GM12878 (cell line): ENCODE results near the gene BRD3. TPM values are rescaled to one million over a fixed set of nuclear protein-coding genes. Genes with fewer than 3 reads are reported as not detected.

Experiments used
- ATAC-seq: fragments of 200-7000 bp; cut with Tn5 transposase; 3 replicates; pipeline ENCODE4 v1.9.1; 2020; ENCODE audit warnings: mild to moderate bottlenecking, moderate library complexity
- BruUV-seq: library from RNA; stranded (reverse); fragments of 400-500 nt; replicated peaks from 2 replicates; lab custom pipeline; 2021; lab: Mats Ljungman, UMichigan
- CTCF ChIA-PET: fragments of 300-600 bp; sonication (Branson Sonifier 250); formaldehyde crosslinking; extraction: SDS; loops from one replicate; lab custom pipeline; 2021; ENCODE audit warnings: inconsistent platforms; lab: Yijun Ruan, JAX
- POLR2A ChIA-PET: fragments of 350-600 bp; formaldehyde crosslinking; extraction: SDS; loops from one replicate; lab custom pipeline; 2021; ENCODE audit warnings: inconsistent platforms; lab: Charles Lee
- RAD21 ChIA-PET: fragments of 300-600 bp; sonication (Branson Sonifier 250); formaldehyde crosslinking; loops from one replicate; lab custom pipeline; 2023; ENCODE audit warnings: antibody characterized with exemption; ENCODE audit not compliant: unreplicated experiment; lab: Charles Lee
- SMC1A ChIA-PET: fragments of 300-600 bp; sonication (Branson Sonifier 250); formaldehyde crosslinking; loops from one replicate; lab custom pipeline; 2023; ENCODE audit not compliant: unreplicated experiment, uncharacterized antibody; lab: Charles Lee
- DNase-seq: peaks from one replicate; pipeline ENCODE4 v3.0.0-alpha.2; 2011; ENCODE audit warnings: low read depth, low spot score
- FAIRE-seq: peaks from 3 replicates; lab custom pipeline; 2011; peaks lifted over from hg19 to GRCh38; lab: Jason Lieb, UNC
- H2AFZ ChIP-seq: 2 replicates; pipeline ENCODE4 v1.6.0; 2011; ENCODE audit warnings: low read depth, low read length, control low read depth; ENCODE audit not compliant: control insufficient read depth
- H3K27ac ChIP-seq: 2 replicates; pipeline ENCODE4 v1.5.1; 2011; ENCODE audit warnings: control low read depth; ENCODE audit not compliant: control insufficient read depth, insufficient read depth
- H3K27me3 ChIP-seq, 2 experiments: replicated peaks in 1 of 2; 2 replicates each; pipeline versions ENCODE4 v1.6.0 to v1.6.1; 2011; ENCODE audit warnings: low read length in 1 of 2; ENCODE audit not compliant: control insufficient read depth in 2 of 2, insufficient read depth in 2 of 2
- H3K36me3 ChIP-seq, 2 experiments: 2 replicates each; pipeline ENCODE4 v1.5.1; 2011; ENCODE audit warnings: low read length in 1 of 2; ENCODE audit not compliant: control insufficient read depth in 2 of 2, insufficient read depth in 2 of 2
- H3K4me1 ChIP-seq: 2 replicates; pipeline ENCODE4 v1.6.1; 2011; ENCODE audit warnings: mild to moderate bottlenecking, low read length, moderate library complexity, mixed read lengths; ENCODE audit not compliant: control insufficient read depth, insufficient read depth
- H3K4me2 ChIP-seq: 2 replicates; pipeline ENCODE4 v1.6.0; 2011; ENCODE audit warnings: control low read depth; ENCODE audit not compliant: control insufficient read depth, insufficient read depth
- H3K4me3 ChIP-seq: fragments of 200-600 bp; sonication (generic); 2 replicates; pipeline ENCODE4 v1.5.1; 2016
- H3K79me2 ChIP-seq: 2 replicates; pipeline ENCODE4 v1.6.0; 2011; ENCODE audit warnings: low read length; ENCODE audit not compliant: control insufficient read depth, insufficient read depth
- H3K9ac ChIP-seq: 2 replicates; pipeline ENCODE4 v1.8.0; 2011; ENCODE audit warnings: low read length, control low read depth, mixed read lengths; ENCODE audit not compliant: control insufficient read depth, insufficient read depth
- H3K9me3 ChIP-seq: replicated peaks from 3 replicates; pipeline ENCODE4 v1.5.1; 2011; ENCODE audit warnings: mild to moderate bottlenecking, low read length; ENCODE audit not compliant: control insufficient read depth, insufficient read depth
- H4K20me1 ChIP-seq: 2 replicates; pipeline ENCODE4 v1.6.0; 2011; ENCODE audit not compliant: control insufficient read depth, insufficient read depth
- BACH1 ChIP-seq: fragments of 450-650 bp; IDR thresholded peaks from 2 replicates; pipeline ENCODE4 v1.6.1; 2017; ENCODE audit warnings: mild to moderate bottlenecking, borderline replicate concordance
- HDAC6 ChIP-seq: fragments of 200-600 bp; sonication (generic); IDR thresholded peaks from one replicate; pipeline ENCODE4 v1.8.0; 2017; ENCODE audit warnings: antibody characterized with exemption; ENCODE audit not compliant: unreplicated experiment
- HDGF ChIP-seq: fragments of 450-650 bp; IDR thresholded peaks from 2 replicates; pipeline ENCODE4 v1.6.1; 2016; ENCODE audit warnings: antibody characterized with exemption
- IKZF2 ChIP-seq, 2 experiments: fragments of 450-650 bp; IDR thresholded peaks; 2 replicates each; pipeline ENCODE4 v1.6.1; 2017; ENCODE audit warnings: mild to moderate bottlenecking in 2 of 2, moderate library complexity in 2 of 2
- MEF2B ChIP-seq: fragments of 450-650 bp; IDR thresholded peaks from 2 replicates; pipeline ENCODE4 v1.6.1; 2018; ENCODE audit warnings: mild to moderate bottlenecking, moderate library complexity; ENCODE audit not compliant: partially characterized antibody, poor library complexity, severe bottlenecking
- NBN ChIP-seq: fragments of 450-650 bp; IDR thresholded peaks from 2 replicates; pipeline ENCODE4 v1.6.1; 2016
- PAX5 ChIP-seq: IDR thresholded peaks from 2 replicates; pipeline ENCODE4 v1.6.1; 2011; ENCODE audit warnings: low read depth, low read length, borderline replicate concordance
- RAD21 ChIP-seq: IDR thresholded peaks from 2 replicates; pipeline ENCODE4 v1.6.1; 2011; ENCODE audit warnings: mild to moderate bottlenecking, low read depth, low read length, moderate library complexity; ENCODE audit not compliant: insufficient read depth
- RAD51 ChIP-seq: fragments of 450-650 bp; IDR thresholded peaks from 2 replicates; pipeline ENCODE4 v1.6.1; 2016; ENCODE audit warnings: moderate library complexity, mild to moderate bottlenecking, inconsistent platforms
- SIX5 ChIP-seq: IDR thresholded peaks from 2 replicates; pipeline ENCODE4 v1.6.1; 2011; ENCODE audit warnings: mild to moderate bottlenecking, low read depth, low read length, moderate library complexity; ENCODE audit not compliant: severe bottlenecking
- SRF ChIP-seq, 2 experiments: IDR thresholded peaks; 2 replicates each; pipeline ENCODE4 v1.6.1; 2011; ENCODE audit warnings: low read depth in 2 of 2, low read length in 2 of 2, mild to moderate bottlenecking in 1 of 2, moderate library complexity in 1 of 2
- TBL1XR1 ChIP-seq: IDR thresholded peaks from 2 replicates; pipeline ENCODE4 v1.6.1; 2012; ENCODE audit warnings: low read depth, low read length, improper control_type of control experiment
- ZNF274 ChIP-seq: IDR thresholded peaks from one replicate; pipeline ENCODE4 v1.8.0; 2011; ENCODE audit not compliant: insufficient read length, insufficient read depth
- WGBS: methylation state at CpG from one replicate; pipeline ENCODE4 v1.1.6; 2016; ENCODE audit warnings: low lambda C conversion rate; ENCODE audit not compliant: insufficient replicate concordance, insufficient coverage; ENCODE audit errors: missing lambda C conversion rate; 5-methylcytosine and 5-hydroxymethylcytosine counted together
- in situ Hi-C: fragments of 300-500 bp; cut with MboI; formaldehyde crosslinking; loops from 9 replicates; pipeline ENCODE4 v1.14.3; 2018; ENCODE audit warnings: mixed read lengths
- intact Hi-C: fragments of 100-400 bp; cut with micrococcal nuclease; formaldehyde crosslinking; loops from one replicate; pipeline ENCODE4 v1.14.2; 2022; ENCODE audit not compliant: unreplicated experiment
- polyA plus RNA-seq, 11 experiments: library from polyadenylated mRNA; depleted of rRNA in 4 of 11; unstranded in 6 of 11; stranded (reverse) in 5 of 11; fragments of >200 nt; fragmentation: Nextera tagmentation in 4 of 11; fragmentation: Illumina TruSeq in 1 of 11; extraction: Ambion mirVana in 4 of 11; extraction: Trizol in 1 of 11; gene quantifications; 1 replicate in 1 of 11; 2 replicates in 10 of 11; pipeline versions ENCODE4 v1.2.1 to v1.2.3, GENCODE V29; 2011 to 2016; ENCODE audit warnings: inconsistent platforms in 2 of 11, missing spikeins in 2 of 11, low read depth in 1 of 11
- total RNA-seq, 4 experiments: library from RNA; depleted of rRNA in 3 of 4; stranded (reverse); fragments of >200 nt in 3 of 4; fragmentation: Illumina TruSeq in 1 of 4; extraction: Trizol in 1 of 4; gene quantifications; 2 replicates each; pipeline versions ENCODE4 v1.2.1 to v1.2.3, GENCODE V29; 2013 to 2021
- TF ChIP-seq, protein P1 (sequence below): fragments of 450-650 bp; IDR thresholded peaks from 2 replicates; pipeline ENCODE4 v1.6.1; 2016; ENCODE audit warnings: mild to moderate bottlenecking
- TF ChIP-seq, protein P2 (sequence below): fragments of 450-650 bp; conservative IDR thresholded peaks from 2 replicates; pipeline ENCODE4 v1.6.1; 2017; ENCODE audit warnings: mild to moderate bottlenecking, moderate library complexity

BRD3 gene
- total and polyA plus RNA-seq, 10 of the 15 experiments (the other 5 are each of a cell fraction or from before 2014, with no cell fraction given) = 0.53 to 20.8 (median 4.8) TPM

DNA sequence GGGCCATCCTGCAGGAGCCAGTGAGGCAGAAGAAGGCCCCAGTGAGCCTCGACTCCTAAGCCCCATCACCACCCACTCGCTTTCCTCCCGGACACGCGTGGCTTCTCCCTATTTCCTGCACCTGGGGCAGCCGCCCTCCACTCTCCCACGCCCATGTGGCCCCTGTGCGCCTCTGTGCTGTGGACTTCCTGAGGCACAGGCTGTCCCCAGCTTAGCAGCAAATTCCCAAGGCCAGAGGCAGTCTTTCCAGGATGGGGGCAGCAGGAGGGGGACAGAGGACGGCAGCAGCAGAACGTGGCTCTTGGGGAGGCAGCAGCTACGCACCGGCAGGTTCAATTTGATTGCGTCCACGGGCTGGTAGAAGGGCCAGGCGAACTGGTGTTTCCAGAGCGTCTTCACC, 14.9 kb downstream of the BRD3 start:
- TF ChIP-seq HDAC6 (no peak), RAD21 (no peak), PAX5 (no peak), HDGF (no peak), BACH1 (no peak), ZNF274 (no peak), IKZF2 (IDR thresholded peaks at IDR 0.05) (no peak), MEF2B (no peak), NBN (no peak), SRF (IDR thresholded peaks at IDR 0.05; ENCODE audit: low read depth in 2 of 2, low read length in 2 of 2) (no peak), RAD51 (no peak), SIX5 (no peak), TBL1XR1 (no peak)
- TF ChIP-seq, protein P1, sequence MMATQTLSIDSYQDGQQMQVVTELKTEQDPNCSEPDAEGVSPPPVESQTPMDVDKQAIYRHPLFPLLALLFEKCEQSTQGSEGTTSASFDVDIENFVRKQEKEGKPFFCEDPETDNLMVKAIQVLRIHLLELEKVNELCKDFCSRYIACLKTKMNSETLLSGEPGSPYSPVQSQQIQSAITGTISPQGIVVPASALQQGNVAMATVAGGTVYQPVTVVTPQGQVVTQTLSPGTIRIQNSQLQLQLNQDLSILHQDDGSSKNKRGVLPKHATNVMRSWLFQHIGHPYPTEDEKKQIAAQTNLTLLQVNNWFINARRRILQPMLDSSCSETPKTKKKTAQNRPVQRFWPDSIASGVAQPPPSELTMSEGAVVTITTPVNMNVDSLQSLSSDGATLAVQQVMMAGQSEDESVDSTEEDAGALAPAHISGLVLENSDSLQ = no peak
- TF ChIP-seq, protein P2, sequence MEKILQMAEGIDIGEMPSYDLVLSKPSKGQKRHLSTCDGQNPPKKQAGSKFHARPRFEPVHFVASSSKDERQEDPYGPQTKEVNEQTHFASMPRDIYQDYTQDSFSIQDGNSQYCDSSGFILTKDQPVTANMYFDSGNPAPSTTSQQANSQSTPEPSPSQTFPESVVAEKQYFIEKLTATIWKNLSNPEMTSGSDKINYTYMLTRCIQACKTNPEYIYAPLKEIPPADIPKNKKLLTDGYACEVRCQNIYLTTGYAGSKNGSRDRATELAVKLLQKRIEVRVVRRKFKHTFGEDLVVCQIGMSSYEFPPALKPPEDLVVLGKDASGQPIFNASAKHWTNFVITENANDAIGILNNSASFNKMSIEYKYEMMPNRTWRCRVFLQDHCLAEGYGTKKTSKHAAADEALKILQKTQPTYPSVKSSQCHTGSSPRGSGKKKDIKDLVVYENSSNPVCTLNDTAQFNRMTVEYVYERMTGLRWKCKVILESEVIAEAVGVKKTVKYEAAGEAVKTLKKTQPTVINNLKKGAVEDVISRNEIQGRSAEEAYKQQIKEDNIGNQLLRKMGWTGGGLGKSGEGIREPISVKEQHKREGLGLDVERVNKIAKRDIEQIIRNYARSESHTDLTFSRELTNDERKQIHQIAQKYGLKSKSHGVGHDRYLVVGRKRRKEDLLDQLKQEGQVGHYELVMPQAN = no peak
- Histone ChIP-seq H3K27ac (no peak overlapping the region), H3K79me2 (no peaks in the 10 kb centered on the region; the same call in 1 of the 2 replicates), H3K9ac (no peak overlapping the region), H3K4me3 (no peak overlapping the region), H3K27me3 (no peaks in the 10 kb centered on the region), H3K9me3 (no peaks in the 10 kb centered on the region), H4K20me1 (no peaks in the 10 kb centered on the region), H3K36me3 (peaks cover 0 to 19% of the 10 kb centered on the region in 2 experiments; a peak in 3 of 4 replicates), H3K4me1 (no peaks in the 10 kb centered on the region), H2AFZ (no peak overlapping the region), H3K4me2 (no peak overlapping the region)
- ChIA-PET SMC1A (no interaction called here), RAD21 (no interaction called here), CTCF (no interaction called here), POLR2A (no interaction called here)
- WGBS = 86% methylated on average over 16 of the region's 16 CpGs
- no peak for ATAC-seq
- no peak for DNase-seq
- FAIRE-seq = no peak
- intact Hi-C loops = no loop called here
- BruUV-seq = no TSS peak
- in situ Hi-C loops = no loop called here
